Measurements from ENCODE around the gene PRKCE.
A peak's percentile ranks its signal among the peaks of the same experiment; 100 is the strongest.

PRKCE gene

DNA sequence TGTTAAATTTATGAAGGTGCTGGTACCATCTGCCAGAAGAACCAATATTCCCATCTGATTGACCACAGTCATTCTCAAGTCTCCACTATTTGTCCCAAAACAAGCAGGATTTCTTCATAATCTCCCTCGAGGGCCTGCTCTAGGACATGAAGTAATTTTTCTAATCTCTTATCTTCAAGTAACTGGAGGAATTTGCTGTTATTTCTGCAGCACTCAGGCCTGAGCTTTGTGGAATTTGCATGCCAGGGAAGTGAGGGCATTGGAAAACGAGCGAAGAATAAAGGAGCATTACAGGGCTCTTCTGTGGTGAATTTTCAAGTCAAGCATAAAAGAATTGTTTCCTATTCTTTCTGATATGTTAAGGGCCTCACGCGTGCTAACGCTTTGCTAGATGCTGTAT lies 484.5 kb downstream of the PRKCE start:
- in situ Hi-C loops (cut with MboI; ENCODE audit: low sequenced_read_pairs, unreplicated experiment): no loop called here
- TF ChIP-seq, protein P1, sequence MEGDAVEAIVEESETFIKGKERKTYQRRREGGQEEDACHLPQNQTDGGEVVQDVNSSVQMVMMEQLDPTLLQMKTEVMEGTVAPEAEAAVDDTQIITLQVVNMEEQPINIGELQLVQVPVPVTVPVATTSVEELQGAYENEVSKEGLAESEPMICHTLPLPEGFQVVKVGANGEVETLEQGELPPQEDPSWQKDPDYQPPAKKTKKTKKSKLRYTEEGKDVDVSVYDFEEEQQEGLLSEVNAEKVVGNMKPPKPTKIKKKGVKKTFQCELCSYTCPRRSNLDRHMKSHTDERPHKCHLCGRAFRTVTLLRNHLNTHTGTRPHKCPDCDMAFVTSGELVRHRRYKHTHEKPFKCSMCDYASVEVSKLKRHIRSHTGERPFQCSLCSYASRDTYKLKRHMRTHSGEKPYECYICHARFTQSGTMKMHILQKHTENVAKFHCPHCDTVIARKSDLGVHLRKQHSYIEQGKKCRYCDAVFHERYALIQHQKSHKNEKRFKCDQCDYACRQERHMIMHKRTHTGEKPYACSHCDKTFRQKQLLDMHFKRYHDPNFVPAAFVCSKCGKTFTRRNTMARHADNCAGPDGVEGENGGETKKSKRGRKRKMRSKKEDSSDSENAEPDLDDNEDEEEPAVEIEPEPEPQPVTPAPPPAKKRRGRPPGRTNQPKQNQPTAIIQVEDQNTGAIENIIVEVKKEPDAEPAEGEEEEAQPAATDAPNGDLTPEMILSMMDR (IDR thresholded peaks at IDR 0.05; ENCODE audit: borderline replicate concordance, control extremely low read depth, extremely low read depth, insufficient read depth, missing control alignments): no peak
- no peak for DNase-seq (ENCODE audit: low spot score)

- DNase-seq (ENCODE audit: low spot score): no peak
- TF ChIP-seq, protein P1 (IDR thresholded peaks at IDR 0.05; ENCODE audit: borderline replicate concordance, control extremely low read depth, extremely low read depth, insufficient read depth, missing control alignments): no peak
- in situ Hi-C loops (cut with MboI; ENCODE audit: low sequenced_read_pairs, unreplicated experiment): no loop called here
Measured at GRCh38 chr2:46136481-46136880, 485.0 kb downstream of the PRKCE start.

DNA sequence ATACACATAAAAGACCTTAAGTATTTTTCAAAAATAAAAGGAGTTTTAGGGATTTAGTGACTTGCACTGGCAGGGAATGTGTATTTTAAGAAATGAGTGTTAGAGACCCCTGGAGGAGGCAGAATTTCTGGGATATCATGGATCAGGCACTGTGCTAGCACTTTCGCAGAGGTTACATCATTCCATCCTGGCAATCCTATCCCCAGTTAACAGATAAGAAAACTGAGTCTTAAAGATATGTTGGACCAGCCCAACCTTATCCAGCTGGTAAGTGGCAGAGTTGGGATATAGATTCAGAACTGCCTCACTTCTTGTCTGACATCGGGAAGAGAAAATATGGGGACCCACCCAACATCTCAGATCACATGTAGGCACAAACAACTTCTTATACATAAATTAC lies 485.5 kb downstream of the PRKCE start:
- no peak for DNase-seq (ENCODE audit: low spot score)
- TF ChIP-seq, protein P1 (IDR thresholded peaks at IDR 0.05; ENCODE audit: borderline replicate concordance, control extremely low read depth, extremely low read depth, insufficient read depth, missing control alignments): no peak
- in situ Hi-C loops (cut with MboI; ENCODE audit: low sequenced_read_pairs, unreplicated experiment): no loop called here

- DNase-seq (ENCODE audit: low spot score): peak; percentile 4
- in situ Hi-C loops (cut with MboI; ENCODE audit: low sequenced_read_pairs, unreplicated experiment): no loop called here
- TF ChIP-seq, protein P1 (IDR thresholded peaks at IDR 0.05; ENCODE audit: borderline replicate concordance, control extremely low read depth, extremely low read depth, insufficient read depth, missing control alignments): no peak
Measured at GRCh38 chr2:46142546-46143428, 491.3 kb downstream of the PRKCE start.

DNA sequence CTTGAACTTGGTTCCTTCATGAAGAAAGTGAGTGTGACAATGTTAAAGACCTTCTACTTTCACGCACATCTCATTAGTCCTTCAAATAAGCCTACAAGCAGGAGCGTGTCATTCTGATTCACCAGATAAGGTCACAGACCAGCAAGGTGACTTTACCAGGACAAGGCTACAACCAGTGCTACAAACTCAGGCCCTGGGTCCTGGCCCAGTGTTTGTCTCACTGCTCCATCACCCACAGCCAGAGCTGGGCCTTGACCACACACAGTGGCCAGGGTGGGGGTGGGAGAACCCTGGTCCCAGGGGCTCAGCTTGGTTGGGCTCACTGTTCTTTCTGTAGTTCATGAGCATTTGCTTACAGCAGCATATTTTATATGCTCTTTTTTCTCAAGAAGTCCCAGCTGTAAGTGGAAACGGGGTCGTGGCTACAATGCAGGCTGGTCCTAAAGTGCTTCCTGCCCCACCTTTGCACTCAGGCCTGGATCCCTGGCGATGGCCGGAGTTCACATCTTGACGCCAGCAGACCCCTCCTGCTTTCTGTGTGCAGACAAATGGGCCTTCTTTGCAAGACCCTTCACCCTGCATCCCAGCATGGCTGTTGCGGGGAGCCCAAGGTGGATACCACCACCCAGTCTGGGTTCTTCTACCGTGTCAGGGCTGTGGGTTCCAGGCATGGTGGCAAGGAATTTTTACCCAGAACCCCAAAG lies 492.1 kb downstream of the PRKCE start:
- TF ChIP-seq, protein P1 (IDR thresholded peaks at IDR 0.05; ENCODE audit: borderline replicate concordance, control extremely low read depth, extremely low read depth, insufficient read depth, missing control alignments): no peak
- peak; percentile 3 for DNase-seq (ENCODE audit: low spot score)
- in situ Hi-C loops (cut with MboI; ENCODE audit: low sequenced_read_pairs, unreplicated experiment): no loop called here

- in situ Hi-C loops (cut with MboI; ENCODE audit: low sequenced_read_pairs, unreplicated experiment): no loop called here
- TF ChIP-seq, protein P1 (IDR thresholded peaks at IDR 0.05; ENCODE audit: borderline replicate concordance, control extremely low read depth, extremely low read depth, insufficient read depth, missing control alignments): no peak
- DNase-seq (ENCODE audit: low spot score): peak; percentile 6
Measured at GRCh38 chr2:46144133-46144800, 492.8 kb downstream of the PRKCE start.
